ENCODE measurements around the gene C16orf90. TPM values are rescaled to one million over a fixed set of nuclear protein-coding genes. Genes with fewer than 3 reads are reported as not detected.

Gene C16orf90
- total RNA-seq, 1 donor = not detected

- peak; percentile 81 for DNase-seq (ENCODE audit: low read depth)
- TF ChIP-seq, protein P1, sequence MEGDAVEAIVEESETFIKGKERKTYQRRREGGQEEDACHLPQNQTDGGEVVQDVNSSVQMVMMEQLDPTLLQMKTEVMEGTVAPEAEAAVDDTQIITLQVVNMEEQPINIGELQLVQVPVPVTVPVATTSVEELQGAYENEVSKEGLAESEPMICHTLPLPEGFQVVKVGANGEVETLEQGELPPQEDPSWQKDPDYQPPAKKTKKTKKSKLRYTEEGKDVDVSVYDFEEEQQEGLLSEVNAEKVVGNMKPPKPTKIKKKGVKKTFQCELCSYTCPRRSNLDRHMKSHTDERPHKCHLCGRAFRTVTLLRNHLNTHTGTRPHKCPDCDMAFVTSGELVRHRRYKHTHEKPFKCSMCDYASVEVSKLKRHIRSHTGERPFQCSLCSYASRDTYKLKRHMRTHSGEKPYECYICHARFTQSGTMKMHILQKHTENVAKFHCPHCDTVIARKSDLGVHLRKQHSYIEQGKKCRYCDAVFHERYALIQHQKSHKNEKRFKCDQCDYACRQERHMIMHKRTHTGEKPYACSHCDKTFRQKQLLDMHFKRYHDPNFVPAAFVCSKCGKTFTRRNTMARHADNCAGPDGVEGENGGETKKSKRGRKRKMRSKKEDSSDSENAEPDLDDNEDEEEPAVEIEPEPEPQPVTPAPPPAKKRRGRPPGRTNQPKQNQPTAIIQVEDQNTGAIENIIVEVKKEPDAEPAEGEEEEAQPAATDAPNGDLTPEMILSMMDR (IDR thresholded peaks at IDR 0.05; ENCODE audit: insufficient read depth, low read depth, low read length) = peak; percentile 23
- H3K4me3 ChIP-seq (ENCODE audit: low read depth, low read length) = peak overlapping the region; percentile 87
These were observed 51.3 kb downstream of the C16orf90 start for GRCh38 chr16:3444032-3444388.

Small RNA genes within 50 kb of the gene (small RNA-seq; reads per million reads assigned to genes)
- gene MIR6126 = not detected

Other genes with a start within 250 kb of the C16orf90 start
- under 0.01 TPM in 1 of 2 replicates, not detected in the other for gene MEFV, start 238.9 kb downstream of the C16orf90 start, total RNA-seq
- 43.2 and 56.7 TPM in 2 replicates for gene ZNF263, start 212.0 kb downstream of the C16orf90 start, total RNA-seq
- gene TIGD7, start 190.1 kb downstream of the C16orf90 start, total RNA-seq = 4.2 and 7.3 TPM in 2 replicates
- gene ZNF75A, start 190.0 kb downstream of the C16orf90 start, total RNA-seq = 19.0 and 25.5 TPM in 2 replicates
- not detected in 2 replicates for gene OR2C1, start 139.6 kb downstream of the C16orf90 start, total RNA-seq
- gene ZSCAN32, start 94.5 kb downstream of the C16orf90 start, total RNA-seq = 12.1 and 12.6 TPM in 2 replicates
- gene ZNF174, start 94.3 kb downstream of the C16orf90 start, total RNA-seq = 8.1 and 8.6 TPM in 2 replicates
- 3.2 and 5.2 TPM in 2 replicates for gene ZNF597, start 52.0 kb downstream of the C16orf90 start, total RNA-seq
- gene NAA60, start 51.8 kb downstream of the C16orf90 start, total RNA-seq = 10.0 and 16.8 TPM in 2 replicates
- gene CLUAP1, start 5.5 kb upstream of the C16orf90 start, total RNA-seq = 14.5 and 22.0 TPM in 2 replicates
- gene NLRC3, start 81.9 kb upstream of the C16orf90 start, total RNA-seq = not detected in 2 replicates
- 7.1 and 7.3 TPM in 2 replicates for gene SLX4, start 116.1 kb upstream of the C16orf90 start, total RNA-seq
- gene DNASE1, start 159.2 kb upstream of the C16orf90 start, total RNA-seq = 10.3 and 16.4 TPM in 2 replicates
- 59.6 and 63.8 TPM in 2 replicates for gene TRAP1, start 222.0 kb upstream of the C16orf90 start, total RNA-seq

Measured in fibroblast of villous mesenchyme (primary cell).